SKM-1 (cell line): ENCODE data around the gene OTUB1.
"Not testable (repeated sequence)": the region's sequence is repeated elsewhere in the genome, so short reads cannot be mapped to it uniquely, and the experiment has no call there.

Experiments used
- DNase-seq: peaks from one replicate; lab custom pipeline; 2025; ENCODE audit not compliant: unreplicated experiment; lab: John Stamatoyannopoulos, UW

OTUB1 gene, protein sequence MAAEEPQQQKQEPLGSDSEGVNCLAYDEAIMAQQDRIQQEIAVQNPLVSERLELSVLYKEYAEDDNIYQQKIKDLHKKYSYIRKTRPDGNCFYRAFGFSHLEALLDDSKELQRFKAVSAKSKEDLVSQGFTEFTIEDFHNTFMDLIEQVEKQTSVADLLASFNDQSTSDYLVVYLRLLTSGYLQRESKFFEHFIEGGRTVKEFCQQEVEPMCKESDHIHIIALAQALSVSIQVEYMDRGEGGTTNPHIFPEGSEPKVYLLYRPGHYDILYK

DNA sequence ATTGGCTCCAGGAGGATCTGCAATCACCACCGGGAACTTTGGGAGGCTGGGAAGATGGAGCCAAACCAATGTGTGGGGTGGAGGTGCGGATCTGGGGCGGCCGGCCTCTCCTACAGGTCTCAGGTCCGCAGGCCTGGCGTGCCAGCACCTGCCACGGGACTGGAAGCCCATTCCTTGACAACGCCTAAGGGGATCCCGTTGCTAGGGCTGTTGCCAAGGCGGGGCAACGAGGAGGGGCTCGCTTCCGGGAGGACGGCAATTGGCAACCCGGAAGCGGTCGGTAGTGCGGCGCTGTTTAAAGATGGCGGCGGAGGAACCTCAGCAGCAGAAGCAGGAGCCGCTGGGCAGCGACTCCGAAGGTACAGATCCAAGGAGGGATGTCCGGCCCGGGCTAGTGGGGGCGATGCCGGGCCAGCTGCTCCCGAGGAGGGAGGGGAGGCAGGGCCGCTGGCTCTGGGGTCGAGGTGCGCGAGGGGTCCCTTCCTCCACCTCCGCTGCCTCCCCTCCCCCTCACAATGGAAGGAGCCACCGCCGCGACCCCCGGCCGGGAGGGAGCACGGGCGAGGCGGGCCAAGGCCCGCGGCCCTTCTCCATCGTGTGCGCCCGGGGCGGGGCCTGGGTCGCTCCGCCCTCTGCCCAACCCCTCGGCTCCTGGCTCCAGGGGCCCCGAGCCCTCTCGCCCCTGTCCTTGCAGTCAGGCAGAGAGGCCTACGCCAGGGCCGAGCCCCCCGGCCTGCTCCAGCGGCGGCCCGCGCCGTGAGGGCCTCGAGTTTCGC lies at the start of gene OTUB1:
TSS of gene OTUB1 (plus strand) at position 283 of the 776 bp plus-strand sequence. CDS start at position 302, 19 bp downstream.
- DNase-seq, result peak; percentile 79

DNA sequence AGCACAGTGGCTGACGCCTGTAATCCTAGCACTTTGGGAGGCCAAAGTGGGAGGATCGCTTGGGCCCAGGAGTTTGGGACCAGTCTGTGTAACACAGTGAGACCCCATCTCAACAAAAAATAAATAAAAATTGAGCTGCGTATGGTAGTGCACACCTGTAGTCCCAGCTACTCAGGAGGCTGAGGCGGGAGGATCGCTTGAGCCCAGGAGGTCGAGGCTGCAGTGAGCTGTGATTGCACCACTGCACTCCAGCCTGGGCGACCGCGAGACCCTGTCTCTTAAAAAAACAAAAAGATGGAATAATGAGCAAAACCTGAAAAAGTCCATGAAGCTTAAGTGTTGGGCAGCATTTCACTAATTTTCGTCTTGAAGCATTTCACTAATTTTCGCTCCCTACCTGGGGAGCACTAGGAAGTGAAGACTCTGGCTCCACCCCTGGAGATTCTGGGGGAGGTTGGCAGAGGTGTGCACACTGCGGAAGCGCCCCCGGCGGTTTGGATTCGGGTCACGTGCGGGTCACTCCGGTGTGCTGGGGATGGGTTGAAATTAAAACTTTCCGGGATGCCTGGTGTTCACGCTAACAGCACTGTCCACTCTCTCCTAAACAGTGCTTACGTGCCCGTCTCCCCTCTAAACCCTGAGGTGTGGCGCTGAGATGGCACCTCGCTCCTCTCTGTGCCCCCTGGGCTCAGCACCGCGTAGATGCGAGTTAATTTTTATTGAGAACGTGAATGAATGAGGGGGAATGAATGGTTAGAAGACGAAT lies 48.3 kb upstream of the OTUB1 start:
- DNase-seq, result no peak

DNA sequence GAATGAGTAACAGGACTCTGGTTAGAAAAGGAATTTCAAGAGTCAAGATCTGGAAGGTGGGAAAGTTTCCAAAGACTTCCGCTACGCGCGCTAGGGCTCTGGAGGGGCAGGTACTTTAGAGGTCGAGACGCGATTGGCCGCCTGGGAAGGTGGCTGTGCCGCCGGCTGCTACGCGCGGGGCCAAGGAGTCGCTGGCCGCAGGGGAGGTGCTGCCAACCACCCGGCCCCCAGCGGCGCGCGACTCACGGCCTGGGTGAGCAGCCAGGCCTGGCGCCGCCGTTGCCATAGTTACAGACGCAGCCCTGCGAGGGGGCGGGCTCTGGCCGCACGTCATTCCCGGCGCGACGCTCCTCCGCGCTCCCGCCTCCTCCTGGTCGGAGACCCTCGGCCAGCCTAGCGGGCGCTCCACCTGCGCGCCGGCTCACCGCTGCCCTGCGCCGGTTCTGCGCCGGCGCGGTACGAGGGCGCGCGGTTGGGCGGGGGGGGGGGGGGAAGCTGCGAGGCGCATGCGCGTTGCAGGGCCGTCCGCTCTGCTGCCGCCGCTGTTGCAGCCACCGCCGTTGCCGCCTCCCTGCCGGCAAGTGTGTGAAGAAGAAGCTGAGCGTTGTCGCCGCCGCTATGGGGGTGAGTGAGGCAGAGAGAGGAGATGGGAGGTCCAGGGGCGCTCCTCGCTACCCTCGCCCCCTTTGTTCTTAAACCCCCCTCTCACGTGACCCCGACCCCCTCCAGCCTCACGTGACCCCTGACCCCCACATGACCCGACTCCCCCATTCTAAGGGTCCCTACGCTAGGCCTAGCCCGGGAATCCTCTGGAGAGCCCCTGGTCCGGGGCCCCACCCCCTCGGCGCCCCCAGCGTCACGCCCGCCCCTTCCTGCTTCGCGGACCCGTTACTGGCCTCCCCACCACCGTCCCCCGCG lies 47.5 kb upstream of the OTUB1 start, which contains the start of gene NAA40:
TSS of gene NAA40 (plus strand) at position 524 of the 918 bp plus-strand sequence. CDS start at position 619, 95 bp downstream.
- DNase-seq, result peak; percentile 85

DNA sequence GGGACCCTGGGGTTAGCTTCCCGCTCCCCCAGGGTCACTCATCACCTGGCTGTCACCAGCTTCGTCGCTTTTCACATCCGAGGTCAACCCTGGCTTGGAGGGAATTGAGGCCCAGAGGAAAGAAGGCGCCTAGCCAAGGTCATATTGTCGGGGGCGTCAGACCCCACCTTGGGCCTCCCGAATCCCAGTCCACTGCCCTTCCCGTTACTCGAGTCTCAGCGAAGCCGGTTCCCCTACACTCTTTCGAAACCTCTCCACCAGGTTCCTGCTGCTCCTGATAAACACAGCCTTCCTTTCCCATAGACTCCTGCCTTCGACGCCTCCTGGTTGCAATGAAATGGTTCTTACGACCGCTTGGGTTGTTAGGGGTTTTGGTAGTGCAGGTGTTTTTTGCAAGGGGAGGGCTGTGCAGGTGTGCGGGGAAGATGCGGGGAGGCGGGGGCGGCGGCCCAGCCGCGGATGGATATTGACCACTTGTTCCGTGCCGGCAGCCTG lies 46.8 kb upstream of the OTUB1 start:
- no peak for DNase-seq

DNA sequence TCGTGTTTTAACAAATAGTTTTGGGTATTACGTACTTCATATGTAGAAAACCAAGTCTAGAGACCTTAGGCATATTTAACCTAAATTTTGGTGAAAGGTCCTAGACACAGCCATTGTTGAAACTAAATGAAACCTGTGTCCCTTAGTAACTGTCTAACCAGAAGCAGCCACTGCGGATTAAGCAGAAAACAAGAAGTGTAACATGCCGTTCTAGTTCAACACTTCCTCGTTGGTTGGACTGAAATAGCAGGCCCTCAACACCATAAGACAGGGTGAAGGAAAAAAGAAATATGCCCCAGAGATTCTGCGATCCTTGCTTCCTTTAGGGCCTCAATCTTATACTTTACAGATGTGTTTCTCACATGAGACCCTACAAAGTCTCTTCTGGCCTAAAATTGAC lies 45.5 kb upstream of the OTUB1 start:
- peak; percentile 29 for DNase-seq

DNA sequence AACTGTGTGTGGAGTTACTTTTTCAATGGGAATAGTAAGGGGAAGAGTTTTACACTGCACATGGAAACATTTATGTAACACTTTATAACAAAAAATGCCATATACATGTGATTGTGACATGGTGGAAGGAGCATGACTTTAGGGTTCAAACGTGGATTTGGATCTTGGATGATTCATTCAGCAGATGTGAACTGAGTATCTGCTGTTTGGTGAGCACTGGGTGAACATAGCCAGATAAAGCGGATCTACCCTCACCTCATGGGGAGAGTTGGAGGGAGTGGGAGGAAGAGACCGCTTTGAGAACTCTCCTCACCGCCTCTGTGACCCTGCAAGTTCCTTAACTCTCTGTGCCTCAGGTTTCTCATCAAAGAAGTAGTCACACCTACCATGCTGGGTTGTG lies 44.3 kb upstream of the OTUB1 start:
- no peak for DNase-seq

DNA sequence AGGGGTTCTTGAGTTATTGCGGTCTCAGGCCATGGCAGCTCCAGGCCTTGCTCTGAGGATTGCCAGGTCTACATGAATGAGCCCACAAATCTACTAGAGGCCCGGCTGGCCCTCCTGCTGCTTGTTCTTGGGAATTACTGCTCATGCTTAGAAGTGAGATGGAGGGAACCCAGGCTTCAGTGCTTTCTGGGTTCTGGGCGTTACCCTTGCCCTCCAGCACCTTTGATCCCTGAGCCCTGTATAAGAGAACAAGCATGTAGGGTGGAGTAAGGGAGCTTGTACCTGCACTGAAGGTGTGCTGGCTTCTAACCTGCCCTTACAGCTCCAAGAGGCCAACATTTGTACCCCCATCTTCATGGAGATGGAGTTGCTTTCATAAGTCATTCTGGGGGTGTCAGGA lies 43.4 kb upstream of the OTUB1 start:
- no peak for DNase-seq

DNA sequence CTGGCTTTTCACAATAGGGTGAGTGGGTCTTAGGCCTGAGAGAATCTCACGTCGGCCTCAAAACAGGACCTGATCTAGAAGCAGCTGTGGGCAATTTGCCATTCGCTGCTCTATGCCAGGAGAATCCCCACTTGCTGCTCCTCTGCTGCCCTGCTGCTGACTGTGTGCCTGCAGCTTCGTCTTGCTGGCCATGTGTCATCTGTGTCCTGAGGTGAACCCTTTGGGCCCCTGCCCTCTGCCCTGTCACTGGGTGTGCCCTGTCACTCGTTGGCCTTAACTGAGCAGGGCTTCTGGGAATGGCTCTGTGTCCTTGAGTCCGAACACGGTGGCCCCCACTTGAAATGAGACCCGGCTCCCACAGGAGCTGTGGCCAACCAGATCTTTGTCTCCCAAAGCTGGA lies 41.3 kb upstream of the OTUB1 start:
- no peak for DNase-seq

DNA sequence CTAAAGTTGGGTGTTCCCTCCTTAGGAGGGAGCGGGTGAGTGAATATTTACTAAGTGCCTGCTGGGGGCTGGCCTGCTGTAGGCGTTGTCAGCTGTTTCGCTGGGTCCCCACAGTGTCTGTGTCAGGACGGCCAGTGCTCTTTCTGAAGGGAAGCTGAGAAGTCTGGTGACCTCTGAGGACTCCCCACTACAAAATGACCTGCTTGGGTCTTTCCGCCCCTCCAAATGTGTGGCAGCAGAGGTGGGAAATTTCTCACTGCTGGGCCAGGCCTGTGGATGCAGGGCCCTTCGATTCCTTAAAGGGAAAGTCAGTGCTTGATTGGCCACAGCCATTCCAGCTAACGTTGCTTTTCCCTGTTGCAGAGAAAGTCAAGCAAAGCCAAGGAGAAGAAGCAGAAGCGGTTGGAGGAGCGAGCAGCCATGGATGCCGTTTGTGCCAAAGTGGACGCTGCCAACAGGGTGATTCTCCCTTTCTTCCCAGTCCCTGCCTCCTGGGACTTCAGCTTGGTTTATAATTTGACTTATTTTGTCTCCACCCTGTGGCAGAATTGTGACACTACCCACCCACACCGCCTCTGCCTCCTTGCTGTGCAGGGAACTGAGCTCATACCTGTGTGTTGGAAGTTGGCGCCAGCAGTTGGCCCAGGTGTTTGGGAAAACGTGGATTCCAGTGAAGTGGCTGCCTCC lies 40.6 kb upstream of the OTUB1 start:
- DNase-seq, result peak; percentile 46

DNA sequence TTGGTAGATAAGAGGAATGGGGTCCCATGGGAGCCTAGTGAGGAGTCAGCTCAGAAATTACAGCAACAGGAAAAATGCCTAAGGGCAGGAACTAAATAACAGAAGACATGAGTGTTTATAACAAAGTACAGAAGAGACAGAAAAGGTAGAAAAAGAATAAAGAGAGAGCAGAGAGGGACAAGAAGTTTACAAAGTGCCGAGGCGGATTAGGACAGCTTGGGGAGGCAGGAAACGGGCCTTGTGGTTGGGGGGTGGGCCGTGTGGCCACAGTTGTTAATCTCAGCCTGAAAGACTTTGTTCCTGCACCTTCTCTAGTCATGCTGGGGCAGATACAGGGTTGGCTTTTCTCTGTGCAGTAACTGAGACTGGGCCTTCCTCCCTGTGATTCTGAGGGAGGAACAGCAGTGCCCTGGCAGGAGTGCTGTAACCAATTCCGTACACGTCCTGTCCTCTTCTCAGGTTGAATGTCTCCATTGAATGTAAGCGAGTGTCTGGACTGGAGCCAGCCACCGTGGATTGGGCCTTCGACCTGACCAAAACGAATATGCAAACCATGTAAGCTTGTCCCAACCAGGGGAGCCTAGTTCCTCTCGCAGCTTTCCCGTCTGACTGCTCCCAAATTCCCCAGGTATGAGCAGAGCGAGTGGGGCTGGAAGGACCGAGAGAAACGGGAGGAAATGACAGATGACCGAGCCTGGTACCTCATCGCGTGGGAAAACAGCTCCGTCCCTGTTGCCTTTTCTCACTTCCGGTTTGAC lies 34.3 kb upstream of the OTUB1 start:
- DNase-seq, result peak; percentile 53

DNA sequence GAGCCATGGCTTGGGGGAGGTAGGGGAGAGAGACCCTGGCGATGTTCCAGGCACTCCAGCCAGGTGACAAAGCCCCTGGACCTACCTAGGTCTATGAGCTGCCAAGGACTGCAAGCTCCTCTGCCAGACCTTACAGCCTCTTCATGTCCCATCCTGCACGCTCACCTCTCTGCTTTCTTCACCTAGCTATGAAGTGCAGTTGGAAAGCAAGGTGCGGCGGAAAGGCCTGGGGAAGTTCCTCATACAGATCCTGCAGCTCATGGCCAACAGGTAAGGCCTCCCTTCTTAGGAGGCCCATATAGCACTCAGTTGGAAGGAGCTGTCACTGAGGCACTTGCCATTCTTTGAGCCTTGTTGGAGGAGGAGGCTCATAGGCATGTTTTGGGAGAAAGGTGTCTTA lies 33.7 kb upstream of the OTUB1 start:
- no peak for DNase-seq

DNA sequence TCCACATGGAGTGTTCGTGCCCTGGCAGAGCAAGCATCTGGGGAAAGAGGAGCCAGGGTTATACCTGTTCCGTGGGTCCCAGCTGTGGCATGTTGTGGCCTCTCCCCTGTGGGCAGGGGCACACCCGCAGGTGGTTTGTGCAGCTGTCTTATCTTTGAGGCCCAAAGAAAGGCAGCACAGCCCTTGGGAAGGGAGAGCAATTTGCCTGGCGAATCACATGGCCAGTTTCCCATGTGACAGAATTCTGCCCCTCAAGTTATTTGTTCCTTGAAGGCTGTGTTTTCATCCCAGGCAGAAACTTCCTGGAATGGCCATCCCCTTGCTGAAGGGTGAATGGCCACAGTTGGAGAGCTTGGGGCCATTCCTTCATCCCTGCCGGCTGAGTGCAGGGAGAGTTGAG lies 28.2 kb upstream of the OTUB1 start:
- DNase-seq, result no peak

DNA sequence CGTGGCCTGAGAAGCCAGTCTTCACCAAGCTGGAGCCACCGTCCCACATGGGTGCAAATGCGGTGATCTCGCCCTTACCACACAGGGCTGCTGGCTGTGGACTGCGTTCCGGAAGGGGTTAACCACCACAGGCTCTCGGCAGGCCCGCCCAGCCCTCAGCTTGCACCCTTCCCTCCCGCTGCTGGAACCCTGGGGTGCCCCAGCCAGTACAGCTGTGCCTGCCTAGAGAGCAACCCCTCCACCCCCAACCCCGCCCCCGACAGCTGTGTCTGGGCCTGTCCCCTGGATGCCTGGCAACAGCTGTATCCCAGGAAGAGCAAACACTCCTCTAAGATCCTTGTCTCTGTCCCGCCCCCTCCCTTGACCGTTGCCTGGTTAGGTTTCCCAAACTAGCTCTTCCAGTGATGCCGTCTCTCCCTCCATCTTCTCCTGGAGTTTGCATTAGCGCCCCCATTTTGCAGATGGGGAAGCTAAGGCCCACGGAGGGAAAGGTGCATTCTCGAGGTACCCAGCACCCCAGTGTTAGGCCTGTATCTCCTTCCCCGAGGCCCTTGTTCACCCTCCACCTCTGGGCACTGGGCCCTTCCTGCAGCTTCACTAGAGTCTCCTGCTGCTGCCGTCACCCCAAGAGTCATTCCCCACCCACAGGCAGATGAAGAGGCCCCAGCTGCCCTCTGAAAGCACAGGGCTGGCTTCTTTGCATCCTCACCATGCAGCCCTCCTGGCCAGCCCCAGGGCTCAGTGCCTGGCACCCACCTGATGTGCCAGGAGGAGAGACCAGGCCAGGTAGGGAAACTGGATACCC lies 24.4 kb upstream of the OTUB1 start:
- no peak for DNase-seq

DNA sequence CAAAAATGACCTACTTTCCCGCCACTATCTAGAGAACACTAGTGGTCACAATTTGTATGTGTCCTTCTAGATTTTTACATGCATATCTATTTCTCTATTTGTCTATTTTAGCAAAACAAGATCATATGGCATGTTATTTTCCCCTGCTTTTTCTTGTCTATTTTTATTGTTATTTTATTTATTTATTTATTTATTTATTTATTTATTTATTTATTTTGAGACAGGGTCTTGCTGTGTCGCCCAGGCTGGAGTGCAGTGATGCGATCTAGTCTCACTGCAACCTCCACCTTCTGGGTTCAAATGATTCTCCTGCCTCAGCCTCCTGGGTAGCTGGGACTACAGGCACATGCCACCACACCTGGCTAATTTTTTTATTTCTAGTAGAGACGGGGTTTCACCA lies 22.3 kb upstream of the OTUB1 start:
- not testable (repeated sequence) for DNase-seq

DNA sequence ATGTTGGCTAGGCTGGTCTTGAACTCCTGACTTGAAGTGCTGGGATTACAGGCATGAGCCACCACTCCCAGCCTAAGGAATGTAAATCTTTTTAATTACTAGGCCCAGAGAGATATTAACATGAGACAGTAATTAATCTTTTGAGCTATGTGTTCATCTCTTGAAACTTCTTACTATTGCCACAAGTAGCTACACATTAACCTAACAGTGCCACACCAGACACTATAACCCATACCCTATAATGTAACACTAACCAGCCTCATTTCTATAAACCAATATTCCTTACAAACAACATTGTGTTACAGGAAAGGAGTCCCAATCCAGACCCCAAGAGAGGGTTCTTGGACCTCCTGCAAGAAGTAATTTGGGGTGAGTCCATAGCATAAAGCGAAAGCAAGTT lies 19.8 kb upstream of the OTUB1 start:
- no peak for DNase-seq

DNA sequence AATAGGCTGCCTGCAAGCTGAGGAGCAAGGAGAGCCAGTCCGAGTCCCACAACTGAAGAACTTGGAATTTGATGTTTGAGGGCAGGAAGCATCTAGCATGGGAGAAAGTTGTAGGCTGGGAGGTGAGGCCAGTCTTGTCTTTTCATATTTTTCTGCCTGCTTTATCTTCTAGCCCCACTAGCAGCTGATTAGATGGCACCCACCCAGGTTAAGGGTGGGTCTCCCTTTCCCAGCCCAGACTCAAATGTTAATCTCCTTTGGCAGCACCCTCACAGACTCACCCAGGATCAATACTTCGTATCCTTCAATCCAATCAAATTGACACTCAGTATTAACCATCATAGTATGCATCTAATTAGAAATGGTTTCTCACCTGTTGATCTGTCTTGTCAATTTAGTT lies 16.8 kb upstream of the OTUB1 start:
- DNase-seq, result no peak

DNA sequence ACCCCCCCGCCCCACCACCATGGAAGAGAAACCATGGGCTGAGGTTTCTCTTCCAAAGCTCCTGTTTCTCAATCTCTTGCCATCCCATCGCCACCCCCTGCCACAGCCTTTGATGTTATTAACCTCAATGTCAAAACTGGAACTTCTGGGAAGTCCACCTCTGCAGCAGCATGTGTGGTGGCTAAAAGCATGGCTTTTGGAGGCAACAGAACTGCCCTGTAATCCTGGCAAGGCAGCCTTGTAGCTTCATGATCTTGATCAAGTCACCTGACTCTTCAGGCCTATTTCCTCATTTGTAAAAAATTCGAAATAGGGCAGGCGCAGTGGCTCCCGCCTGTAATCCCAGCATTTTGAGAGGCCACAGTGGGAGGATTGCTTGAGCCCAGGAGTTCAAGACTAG lies 15.3 kb upstream of the OTUB1 start:
- DNase-seq, result no peak

DNA sequence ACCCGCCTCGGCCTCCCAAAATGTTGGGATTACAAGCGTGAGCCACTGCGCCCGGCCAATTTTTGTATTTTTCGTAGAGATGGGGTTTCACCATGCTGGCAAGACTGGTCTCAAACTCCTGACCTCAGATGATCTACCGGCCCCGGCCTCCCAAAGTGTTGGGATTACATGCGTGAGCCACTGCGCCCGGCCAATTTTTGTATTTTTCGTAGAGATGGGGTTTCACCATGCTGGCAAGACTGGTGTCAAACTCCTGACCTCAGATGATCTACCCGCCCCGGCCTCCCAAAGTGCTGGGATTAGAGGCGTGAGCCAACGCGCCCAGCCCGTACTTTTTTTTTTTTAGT lies 12.4 kb upstream of the OTUB1 start:
- DNase-seq, result not testable (repeated sequence)
